Loucy (cell line): ENCODE measurements around the gene BORCS6.

Experiments used
- H2AFZ ChIP-seq: fragments of 200-600 bp; sonication (generic); 2 replicates; pipeline ENCODE4 v1.6.0; 2016; ENCODE audit warnings: antibody characterized with exemption, mild to moderate bottlenecking, low read length, moderate library complexity
- H3F3A ChIP-seq: fragments of 200-600 bp; 2 replicates; pipeline ENCODE4 v1.6.0; 2016; ENCODE audit warnings: antibody characterized with exemption, low read depth, mild to moderate bottlenecking
- H3K27me3 ChIP-seq: fragments of 200-600 bp; sonication (generic); 2 replicates; pipeline ENCODE4 v1.6.1; 2014; ENCODE audit warnings: low read length, mild to moderate bottlenecking; ENCODE audit not compliant: insufficient read depth, poor library complexity, severe bottlenecking
- H3K36me3 ChIP-seq: fragments of 200-600 bp; sonication (generic); 2 replicates; pipeline ENCODE4 v1.6.1; 2016; ENCODE audit warnings: low read length; ENCODE audit not compliant: insufficient read depth
- H3K4me1 ChIP-seq: fragments of 200-600 bp; sonication (generic); 2 replicates; pipeline ENCODE4 v1.5.1; 2014; ENCODE audit warnings: low read length, mild to moderate bottlenecking; ENCODE audit not compliant: insufficient read depth, poor library complexity, severe bottlenecking
- H3K4me2 ChIP-seq: fragments of 200-600 bp; sonication (generic); 2 replicates; pipeline ENCODE4 v1.6.0; 2014; ENCODE audit warnings: antibody characterized with exemption, low read length, low read depth, mild to moderate bottlenecking; ENCODE audit not compliant: poor library complexity, severe bottlenecking
- H3K4me3 ChIP-seq: fragments of 200-600 bp; sonication (generic); 2 replicates; pipeline ENCODE4 v1.5.1; 2014; ENCODE audit warnings: low read length, mild to moderate bottlenecking, mixed read lengths; ENCODE audit not compliant: poor library complexity, severe bottlenecking
- H3K79me2 ChIP-seq: fragments of 200-600 bp; sonication (generic); 2 replicates; pipeline ENCODE4 v1.6.1; 2014; ENCODE audit warnings: low read length; ENCODE audit not compliant: insufficient read depth
- H3K9ac ChIP-seq: fragments of 200-600 bp; sonication (generic); 2 replicates; pipeline ENCODE4 v1.6.0; 2014; ENCODE audit warnings: mild to moderate bottlenecking, low read depth, low read length, moderate library complexity; ENCODE audit not compliant: poor library complexity, severe bottlenecking
- H3K9me2 ChIP-seq: fragments of 200-600 bp; sonication (generic); replicated peaks from 2 replicates; pipeline ENCODE4 v1.6.1; 2016; ENCODE audit warnings: low read depth, low read length, mixed read lengths
- H3K9me3 ChIP-seq: fragments of 200-600 bp; sonication (generic); 2 replicates; pipeline ENCODE4 v1.6.1; 2014; ENCODE audit warnings: mild to moderate bottlenecking, antibody characterized with exemption, low read length, low read depth; ENCODE audit not compliant: insufficient read depth
- H4K20me1 ChIP-seq: fragments of 200-600 bp; sonication (generic); 2 replicates; pipeline ENCODE4 v1.6.0; 2014; ENCODE audit warnings: antibody characterized with exemption, low read length, mild to moderate bottlenecking; ENCODE audit not compliant: insufficient read depth, poor library complexity, severe bottlenecking
- EZH2phosphoT487 ChIP-seq: fragments of 200-600 bp; IDR thresholded peaks from 2 replicates; pipeline ENCODE4 v1.6.1; 2018; ENCODE audit warnings: antibody characterized with exemption, mild to moderate bottlenecking, moderate library complexity, borderline replicate concordance
- TF ChIP-seq, protein P1 (sequence below): fragments of 200-600 bp; sonication (generic); conservative IDR thresholded peaks from 2 replicates; pipeline ENCODE4 v1.5.1; 2014; ENCODE audit warnings: mild to moderate bottlenecking, antibody characterized with exemption, low read length

The BORCS6 gene

DNA sequence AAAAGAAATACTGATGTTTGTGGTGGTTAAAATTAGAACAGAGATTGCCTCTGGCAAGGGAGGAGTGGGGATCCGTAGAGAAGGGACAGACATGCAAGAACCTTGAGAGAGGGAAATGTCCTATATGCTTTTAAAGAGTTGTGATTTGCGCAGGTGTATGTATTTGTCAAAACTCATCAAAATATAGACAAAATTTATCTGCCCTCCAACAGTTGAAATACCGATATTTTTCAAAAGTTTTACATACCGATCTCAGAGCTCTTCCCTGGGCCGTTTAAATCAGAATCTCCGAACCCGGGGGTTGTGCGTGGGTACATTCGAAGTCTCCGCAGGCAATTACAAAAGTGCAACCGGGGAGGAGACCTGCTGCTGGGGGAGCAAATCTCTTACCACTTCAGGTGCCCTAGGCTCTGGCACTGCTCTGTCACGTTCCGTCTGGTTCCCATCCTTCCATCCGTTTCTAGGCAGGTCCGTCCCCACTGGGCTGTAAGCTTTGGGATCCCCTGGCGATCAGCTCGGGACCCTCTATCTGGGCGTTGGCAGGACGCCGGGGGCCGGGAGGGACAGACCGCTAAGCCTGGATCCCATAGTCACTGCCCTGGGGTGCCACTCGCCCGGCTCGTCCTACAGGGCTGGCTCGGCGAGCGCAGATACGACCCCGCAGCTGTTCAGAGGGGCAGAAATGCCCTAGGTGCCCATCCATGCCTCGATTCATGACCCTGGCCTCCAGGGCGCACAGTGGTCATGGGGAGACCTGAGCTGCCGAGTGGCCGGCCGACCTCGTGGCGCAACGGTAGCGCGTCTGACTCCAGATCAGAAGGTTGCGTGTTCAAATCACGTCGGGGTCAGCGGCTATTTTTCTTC lies 4.2 kb downstream of the BORCS6 start:
- no peak for TF ChIP-seq EZH2phosphoT487
- TF ChIP-seq, protein P1, sequence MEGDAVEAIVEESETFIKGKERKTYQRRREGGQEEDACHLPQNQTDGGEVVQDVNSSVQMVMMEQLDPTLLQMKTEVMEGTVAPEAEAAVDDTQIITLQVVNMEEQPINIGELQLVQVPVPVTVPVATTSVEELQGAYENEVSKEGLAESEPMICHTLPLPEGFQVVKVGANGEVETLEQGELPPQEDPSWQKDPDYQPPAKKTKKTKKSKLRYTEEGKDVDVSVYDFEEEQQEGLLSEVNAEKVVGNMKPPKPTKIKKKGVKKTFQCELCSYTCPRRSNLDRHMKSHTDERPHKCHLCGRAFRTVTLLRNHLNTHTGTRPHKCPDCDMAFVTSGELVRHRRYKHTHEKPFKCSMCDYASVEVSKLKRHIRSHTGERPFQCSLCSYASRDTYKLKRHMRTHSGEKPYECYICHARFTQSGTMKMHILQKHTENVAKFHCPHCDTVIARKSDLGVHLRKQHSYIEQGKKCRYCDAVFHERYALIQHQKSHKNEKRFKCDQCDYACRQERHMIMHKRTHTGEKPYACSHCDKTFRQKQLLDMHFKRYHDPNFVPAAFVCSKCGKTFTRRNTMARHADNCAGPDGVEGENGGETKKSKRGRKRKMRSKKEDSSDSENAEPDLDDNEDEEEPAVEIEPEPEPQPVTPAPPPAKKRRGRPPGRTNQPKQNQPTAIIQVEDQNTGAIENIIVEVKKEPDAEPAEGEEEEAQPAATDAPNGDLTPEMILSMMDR: no peak
- H2AFZ ChIP-seq: peak overlapping the region; percentile 89

DNA sequence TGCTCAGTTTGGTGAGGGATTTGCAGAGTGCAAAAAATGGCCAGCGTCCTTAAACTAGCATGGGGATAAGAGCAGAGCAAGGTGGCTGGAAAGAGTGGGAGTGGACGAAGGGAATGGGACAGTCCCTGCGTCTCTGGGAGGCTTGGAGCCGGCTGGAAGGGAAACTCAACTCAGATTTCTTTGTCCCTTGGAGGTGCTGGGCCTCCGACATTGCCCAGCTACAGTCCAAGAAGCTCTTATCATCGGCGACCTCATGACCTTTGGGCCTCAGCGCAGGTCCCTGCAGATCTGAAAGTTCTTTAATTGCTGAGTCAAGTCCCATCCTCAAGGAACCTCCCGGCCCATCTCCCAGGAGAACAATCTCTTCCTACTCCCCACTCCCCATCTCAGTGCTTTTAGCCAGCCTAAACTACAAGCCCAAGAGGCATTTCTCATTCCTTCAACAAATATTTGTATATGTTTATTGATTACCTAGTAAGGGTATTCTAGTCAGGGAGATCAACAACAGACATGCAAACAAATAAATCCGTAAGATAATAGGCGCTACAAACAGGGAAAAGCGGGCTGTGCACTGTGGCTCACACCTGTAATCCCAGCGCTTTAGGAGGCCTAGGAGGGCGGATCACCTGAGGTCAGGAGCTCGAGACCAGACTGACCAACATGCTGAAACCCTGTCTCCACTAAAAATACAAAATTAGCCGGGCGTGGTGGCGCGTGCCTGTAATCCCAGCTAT lies 12.8 kb downstream of the BORCS6 start:
- TF ChIP-seq, protein P1: no peak
- no peak for TF ChIP-seq EZH2phosphoT487
- Histone ChIP-seq H3K9me3 (no peaks in the 10 kb centered on the region), H3K27me3 (no peaks in the 10 kb centered on the region), H3K4me3 (peak overlapping the region; percentile 76), H3K79me2 (peaks cover 6% of the 10 kb centered on the region; the same call in 1 of the 2 replicates), H3K9ac (peak overlapping the region; percentile 70), H3K36me3 (no peaks in the 10 kb centered on the region), H2AFZ (peak overlapping the region; percentile 88), H3K4me1 (peaks cover 31% of the 10 kb centered on the region), H3K4me2 (peak overlapping the region; percentile 90), H3F3A (peaks cover 11% of the 10 kb centered on the region), H4K20me1 (no peaks in the 10 kb centered on the region), H3K9me2 (no peaks in the 10 kb centered on the region)

More for the DNA sequence above, 4.2 kb downstream of the BORCS6 start:
- Histone ChIP-seq H3K4me1 (peaks cover 25% of the 10 kb centered on the region), H4K20me1 (peaks cover 5% of the 10 kb centered on the region), H3K4me3 (peak overlapping the region; percentile 84), H3K9me2 (no peaks in the 10 kb centered on the region), H3K9me3 (no peaks in the 10 kb centered on the region), H3F3A (peaks cover 18% of the 10 kb centered on the region), H3K4me2 (peak overlapping the region; percentile 99), H3K36me3 (no peaks in the 10 kb centered on the region), H3K27me3 (no peaks in the 10 kb centered on the region), H3K79me2 (peaks cover 13% of the 10 kb centered on the region; the same call in 1 of the 2 replicates), H3K9ac (peak overlapping the region; percentile 87)

DNA sequence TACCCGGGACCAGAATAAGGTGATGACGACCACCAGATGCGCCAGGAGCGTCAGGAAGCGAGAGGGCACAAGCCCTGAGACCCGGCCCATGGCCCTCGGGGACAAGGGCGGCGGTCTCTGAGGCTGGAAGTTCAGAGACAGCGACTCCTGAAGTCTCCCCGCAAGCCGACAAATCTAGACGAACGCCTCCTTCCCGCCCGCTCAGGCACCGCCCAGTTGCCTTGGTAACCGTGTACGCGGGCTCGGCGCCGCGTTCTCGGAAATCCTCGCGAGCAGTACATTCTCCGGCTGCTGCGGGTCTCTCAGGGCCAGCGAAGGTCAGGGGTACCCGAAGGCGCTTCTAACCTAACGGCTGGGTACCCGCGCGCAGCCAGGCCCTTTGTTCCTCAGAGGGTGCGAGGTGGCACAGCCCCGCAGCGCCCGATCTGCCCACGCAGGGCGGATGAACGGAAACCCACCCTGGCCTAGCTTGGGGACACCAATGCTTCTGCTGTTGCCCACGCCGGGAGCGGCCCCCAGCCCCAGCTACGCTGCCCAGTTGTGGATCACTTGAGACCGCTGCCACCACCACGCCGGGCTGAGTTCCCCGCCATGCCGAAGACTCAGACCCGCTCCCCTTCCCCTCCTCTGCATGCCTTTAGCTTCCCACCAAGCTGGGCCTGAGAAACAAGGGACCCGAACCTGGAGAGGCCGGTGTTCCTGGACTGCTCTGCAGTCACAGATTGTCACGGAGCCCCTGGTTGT lies 13.6 kb downstream of the BORCS6 start, which contains the start of gene TMEM107:
Gene TMEM107 (minus strand): TSS at position 184 of the 744 bp plus-strand sequence. CDS start 94 bp downstream, at position 90.
- Histone ChIP-seq H3K79me2 (peaks cover 6% of the 10 kb centered on the region; the same call in 1 of the 2 replicates), H3K36me3 (no peaks in the 10 kb centered on the region), H3K27me3 (no peaks in the 10 kb centered on the region), H3K4me3 (peak within 1 kb of the TSS; percentile 76), H4K20me1 (no peaks in the 10 kb centered on the region), H2AFZ (peak within 1 kb of the TSS; percentile 88), H3K9ac (peak within 1 kb of the TSS; percentile 70), H3K4me2 (peak within 1 kb of the TSS; percentile 90), H3F3A (peaks cover 11% of the 10 kb centered on the region), H3K9me2 (no peaks in the 10 kb centered on the region), H3K4me1 (peaks cover 31% of the 10 kb centered on the region), H3K9me3 (no peaks in the 10 kb centered on the region)
- TF ChIP-seq EZH2phosphoT487: no peak
- TF ChIP-seq, protein P1: no peak
